DND-41 (cell line): ENCODE results near the gene DCC.

Experiments
- EZH2 ChIP-seq: IDR thresholded peaks from 3 replicates; pipeline ENCODE4 v1.6.1; 2012; ENCODE audit warnings: borderline replicate concordance, low read depth, mild to moderate bottlenecking, moderate library complexity, low read length, inconsistent platforms; ENCODE audit not compliant: severe bottlenecking
- TF ChIP-seq, protein P1 (sequence below): IDR thresholded peaks from 2 replicates; pipeline ENCODE4 v1.5.1; 2012; ENCODE audit warnings: borderline replicate concordance, low read length, moderate library complexity, mild to moderate bottlenecking; ENCODE audit not compliant: poor library complexity, severe bottlenecking; ENCODE audit errors: extremely low read depth

DNA sequence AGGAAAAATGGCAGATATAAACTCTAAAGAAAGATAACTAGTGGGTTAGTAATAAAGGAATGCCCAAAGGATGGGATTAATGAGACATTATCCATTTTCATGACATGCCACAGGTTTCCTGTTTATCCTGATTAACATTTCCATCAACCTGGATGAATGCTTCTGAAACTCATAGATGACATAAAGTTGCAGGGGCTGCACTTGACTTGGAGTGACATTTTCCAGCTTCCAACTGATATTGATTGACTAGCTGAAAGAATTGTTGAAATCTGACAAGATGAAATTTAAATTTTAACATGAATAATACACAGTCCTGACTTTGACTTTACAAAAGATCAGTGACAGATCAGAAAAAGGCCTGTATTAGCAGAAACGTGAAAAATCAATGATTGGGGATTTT, 214.2 kb downstream of the DCC start:
- TF ChIP-seq, protein P1, sequence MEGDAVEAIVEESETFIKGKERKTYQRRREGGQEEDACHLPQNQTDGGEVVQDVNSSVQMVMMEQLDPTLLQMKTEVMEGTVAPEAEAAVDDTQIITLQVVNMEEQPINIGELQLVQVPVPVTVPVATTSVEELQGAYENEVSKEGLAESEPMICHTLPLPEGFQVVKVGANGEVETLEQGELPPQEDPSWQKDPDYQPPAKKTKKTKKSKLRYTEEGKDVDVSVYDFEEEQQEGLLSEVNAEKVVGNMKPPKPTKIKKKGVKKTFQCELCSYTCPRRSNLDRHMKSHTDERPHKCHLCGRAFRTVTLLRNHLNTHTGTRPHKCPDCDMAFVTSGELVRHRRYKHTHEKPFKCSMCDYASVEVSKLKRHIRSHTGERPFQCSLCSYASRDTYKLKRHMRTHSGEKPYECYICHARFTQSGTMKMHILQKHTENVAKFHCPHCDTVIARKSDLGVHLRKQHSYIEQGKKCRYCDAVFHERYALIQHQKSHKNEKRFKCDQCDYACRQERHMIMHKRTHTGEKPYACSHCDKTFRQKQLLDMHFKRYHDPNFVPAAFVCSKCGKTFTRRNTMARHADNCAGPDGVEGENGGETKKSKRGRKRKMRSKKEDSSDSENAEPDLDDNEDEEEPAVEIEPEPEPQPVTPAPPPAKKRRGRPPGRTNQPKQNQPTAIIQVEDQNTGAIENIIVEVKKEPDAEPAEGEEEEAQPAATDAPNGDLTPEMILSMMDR, result no peak
- no peak for TF ChIP-seq EZH2
